CD4-positive, alpha-beta T cell (primary cell): ENCODE measurements around the gene RAPGEF3. TPM values are rescaled to one million over a fixed set of nuclear protein-coding genes. Genes with fewer than 3 reads are reported as not detected.

Source experiments
- ATAC-seq: fragments of 200-7000 bp; cut with Tn5 transposase; one replicate; pipeline ENCODE4 v1.10.0; 2022; ENCODE audit warnings: mild to moderate bottlenecking; ENCODE audit not compliant: poor library complexity
- CTCF ChIA-PET: fragments of 350-600 bp; sonication (Branson Sonifier 250); formaldehyde crosslinking; loops from one replicate; lab custom pipeline; 2021; ENCODE audit warnings: antibody characterized with exemption, inconsistent platforms; lab: Charles Lee
- POLR2A ChIA-PET: fragments of 350-600 bp; sonication (Branson Sonifier 250); formaldehyde crosslinking; loops from one replicate; lab custom pipeline; 2021; ENCODE audit warnings: antibody characterized with exemption, inconsistent platforms; lab: Charles Lee
- DNase-seq, 14 experiments: peaks; one replicate each; pipeline ENCODE4 v3.0.0-alpha.2; 2013 to 2020; ENCODE audit warnings: mixed read lengths in 2 of 14
- H3K27ac ChIP-seq, 2 donors: one replicate each; pipeline versions ENCODE4 v1.5.1 to v1.7.0; 2013; ENCODE audit warnings: low read length in 2 of 2, low read depth in 1 of 2, mild to moderate bottlenecking in 1 of 2
- H3K27me3 ChIP-seq, 2 experiments: 1 replicate in 1 of 2; 2 replicates in 1 of 2; pipeline versions ENCODE4 v1.6.1 to v1.7.0; 2013; ENCODE audit warnings: low read length in 2 of 2, control low read depth in 1 of 2, mild to moderate bottlenecking in 1 of 2, moderate library complexity in 1 of 2; ENCODE audit not compliant: insufficient read depth in 2 of 2, control insufficient read depth in 1 of 2
- H3K36me3 ChIP-seq: one replicate; pipeline ENCODE4 v1.6.1; 2013; ENCODE audit warnings: low read length, control low read depth; ENCODE audit not compliant: insufficient read depth
- H3K4me1 ChIP-seq: one replicate; pipeline ENCODE4 v1.6.1; 2013; ENCODE audit warnings: low read length, control low read depth; ENCODE audit not compliant: insufficient read depth
- H3K4me3 ChIP-seq: one replicate; pipeline ENCODE4 v1.5.1; 2013; ENCODE audit warnings: mild to moderate bottlenecking, low read length, moderate library complexity
- H3K9me3 ChIP-seq, 2 experiments: 1 replicate in 1 of 2; 2 replicates in 1 of 2; pipeline versions ENCODE4 v1.6.1 to v1.7.0; 2013; ENCODE audit warnings: low read length in 2 of 2, mild to moderate bottlenecking in 2 of 2, control low read depth in 1 of 2, moderate library complexity in 1 of 2; ENCODE audit not compliant: control insufficient read depth in 1 of 2, insufficient read depth in 1 of 2
- H3K27ac Mint-ChIP-seq: one replicate; pipeline ENCODE4 v1.8.0; 2020; ENCODE audit warnings: mixed read lengths
- H3K27me3 Mint-ChIP-seq: one replicate; pipeline ENCODE4 v1.8.0; 2021; ENCODE audit warnings: mixed read lengths
- H3K36me3 Mint-ChIP-seq: one replicate; pipeline ENCODE4 v1.8.0; 2021; ENCODE audit warnings: low read depth, mixed read lengths
- H3K4me1 Mint-ChIP-seq: one replicate; pipeline ENCODE4 v1.8.0; 2021; ENCODE audit warnings: low read depth, mixed read lengths
- H3K4me3 Mint-ChIP-seq: one replicate; pipeline ENCODE4 v1.8.0; 2020; ENCODE audit warnings: mild to moderate bottlenecking, mixed read lengths
- H3K9me3 Mint-ChIP-seq: one replicate; pipeline ENCODE4 v1.8.0; 2020; ENCODE audit warnings: mixed read lengths
- CTCF ChIP-seq: fragments of 200-600 bp; IDR thresholded peaks from one replicate; pipeline ENCODE4 v1.8.0; 2022; ENCODE audit warnings: antibody characterized with exemption, mild to moderate bottlenecking
- intact Hi-C, 2 experiments: fragments of 100-400 bp; cut with DNase I in 1 of 2; cut with micrococcal nuclease in 1 of 2; formaldehyde crosslinking; loops; one replicate each; pipeline versions ENCODE4 v1.15.1 to v1.9.0; 2023 to 2025; cut with DNase I, micrococcal nuclease
- total RNA-seq, 174 experiments: library from RNA in 2 of 174; stranded (reverse) in 2 of 174; gene quantifications; one replicate each; pipeline ENCODE4 v1.2.3 and lab custom pipeline; 2021 to 2026

Gene RAPGEF3
- total RNA-seq, 2 experiments from 2014 or later: 0.17 to 0.33 TPM

- H3K36me3 Mint-ChIP-seq: peaks cover 18% of the 10 kb centered on the region
- POLR2A ChIA-PET: interaction anchor here (1.0 to 4.0 kb wide), 8 partner anchors 28 to 64 kb away, joined by 3 to 13 read pairs (median 5); partner anchors contain the start of gene HDAC7
- no peaks in the 10 kb centered on the region for H3K9me3 ChIP-seq
- intact Hi-C loops: loop anchor here (1.0 to 5.0 kb wide), 7 partner anchors 37 to 168 kb away; no protein-coding TSS in a partner anchor
- no peaks in the 10 kb centered on the region for H3K9me3 Mint-ChIP-seq
- H3K4me3 ChIP-seq: no peak overlapping the region
- peaks cover 20% of the 10 kb centered on the region for H3K4me1 Mint-ChIP-seq
- ATAC-seq (peak; percentile 99), DNase-seq (peak; percentile 85 to 98 (median 92))
- peak; percentile 86 for TF ChIP-seq CTCF
- H3K36me3 ChIP-seq: peaks cover 17% of the 10 kb centered on the region
- H3K27me3 ChIP-seq: no peaks in the 10 kb centered on the region
- H3K4me3 Mint-ChIP-seq: peak overlapping the region; percentile 26
- CTCF ChIA-PET: interaction anchor here (0.6 to 4.7 kb wide), 24 partner anchors 11 to 128 kb away, joined by 3 to 31 read pairs (median 4); no protein-coding TSS in a partner anchor
- no peaks in the 10 kb centered on the region for H3K27me3 Mint-ChIP-seq
- no peak overlapping the region for H3K27ac ChIP-seq
- H3K4me1 ChIP-seq: peaks cover 27% of the 10 kb centered on the region
- H3K27ac Mint-ChIP-seq: peak overlapping the region; percentile 61
These were observed 20.7 kb upstream of the RAPGEF3 start for GRCh38 chr12:47779301-47779942.

DNA sequence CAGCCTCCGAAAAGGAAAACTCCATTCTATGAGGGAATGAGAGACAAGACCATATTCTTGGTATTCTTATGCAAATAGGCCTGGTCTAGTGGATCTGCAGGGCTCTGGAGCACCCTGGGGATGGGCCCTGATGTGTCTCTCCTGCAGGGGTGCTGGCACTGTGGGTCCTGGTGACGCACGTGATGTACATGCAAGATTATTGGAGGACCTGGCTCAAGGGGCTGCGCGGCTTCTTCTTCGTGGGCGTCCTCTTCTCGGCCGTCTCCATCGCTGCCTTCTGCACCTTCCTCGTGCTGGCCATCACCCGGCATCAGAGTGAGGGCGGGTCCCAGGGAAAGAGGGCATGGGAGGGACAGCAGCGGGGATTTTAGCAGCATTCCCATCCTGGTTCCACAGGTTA, 20.2 kb upstream of the RAPGEF3 start:
- POLR2A ChIA-PET: interaction anchor here (1.0 to 4.0 kb wide), 8 partner anchors 9 to 64 kb away, joined by 3 to 13 read pairs (median 5); partner anchors contain the start of gene HDAC7
- Mint-ChIP-seq H3K27me3 (no peaks in the 10 kb centered on the region), H3K4me1 (peaks cover 26% of the 10 kb centered on the region), H3K9me3 (no peaks in the 10 kb centered on the region), H3K4me3 (no peak overlapping the region), H3K27ac (peak overlapping the region; percentile 61), H3K36me3 (peaks cover 12% of the 10 kb centered on the region)
- Histone ChIP-seq H3K4me1 (peaks cover 31% of the 10 kb centered on the region), H3K27ac (no peak overlapping the region), H3K4me3 (no peak overlapping the region), H3K27me3 (no peaks in the 10 kb centered on the region), H3K36me3 (peaks cover 11% of the 10 kb centered on the region), H3K9me3 (no peaks in the 10 kb centered on the region)
- DNase-seq (no peak), ATAC-seq (no peak)
- CTCF ChIA-PET: interaction anchor here (0.6 to 4.7 kb wide), 21 partner anchors 11 to 66 kb away, joined by 3 to 31 read pairs (median 5); no protein-coding TSS in a partner anchor
- no peak for TF ChIP-seq CTCF
- intact Hi-C loops: loop anchor here (1.0 to 5.0 kb wide), 7 partner anchors 37 to 168 kb away; no protein-coding TSS in a partner anchor

DNA sequence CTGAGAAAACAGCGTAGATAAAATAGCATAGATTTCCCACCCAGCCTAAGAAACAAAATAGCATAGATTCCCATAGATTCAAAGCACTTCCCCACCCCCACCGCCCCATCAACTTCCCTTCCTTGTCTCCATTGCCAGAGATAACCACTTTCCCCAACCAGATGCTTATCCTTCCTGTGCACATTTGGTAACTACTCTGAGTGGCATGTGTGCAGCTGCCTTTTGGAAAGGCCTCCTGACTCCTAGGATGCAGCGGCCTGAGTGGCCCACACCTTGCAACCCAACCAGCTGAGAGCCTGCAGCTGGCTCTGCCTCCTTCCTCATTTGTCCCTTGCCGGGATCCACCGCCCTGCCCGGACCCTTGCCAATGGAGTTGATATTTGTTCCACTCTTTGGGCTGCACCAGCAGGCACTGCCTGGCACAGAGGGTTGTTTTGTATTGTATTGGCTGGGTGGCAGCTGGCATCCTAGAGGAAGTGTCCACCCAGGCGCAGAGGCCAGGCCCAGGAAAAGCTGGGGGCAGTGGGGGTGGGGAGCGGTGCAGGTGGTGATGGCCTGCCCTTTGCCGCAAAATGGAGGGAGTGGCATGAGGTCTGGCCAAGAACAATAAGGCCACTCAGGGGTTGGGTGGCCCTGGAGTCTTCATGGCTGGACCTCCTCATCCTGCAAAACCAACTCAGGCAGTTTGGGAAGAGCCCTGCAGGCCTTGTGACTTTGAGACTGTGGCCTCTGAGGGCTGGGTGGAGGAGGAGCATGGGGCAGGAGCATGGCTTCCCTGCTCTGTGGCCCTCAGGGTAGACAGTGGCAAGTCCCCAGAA, 19.3 kb upstream of the RAPGEF3 start:
- TF ChIP-seq CTCF: no peak
- DNase-seq: no peak
- Histone ChIP-seq H3K4me3 (no peak overlapping the region), H3K27ac (no peak overlapping the region), H3K9me3 (no peaks in the 10 kb centered on the region), H3K4me1 (peaks cover 35% of the 10 kb centered on the region), H3K36me3 (peaks cover 7% of the 10 kb centered on the region), H3K27me3 (no peaks in the 10 kb centered on the region)
- peak overlapping the region; percentile 38 for H3K4me3 Mint-ChIP-seq
- no peaks in the 10 kb centered on the region for H3K9me3 Mint-ChIP-seq
- no peak overlapping the region for H3K27ac Mint-ChIP-seq
- peaks cover 29% of the 10 kb centered on the region for H3K4me1 Mint-ChIP-seq
- POLR2A ChIA-PET: interaction anchor here (0.5 to 4.0 kb wide), 7 partner anchors 10 to 1075 kb away, joined by 3 to 13 read pairs (median 4); partner anchors contain the start of gene HDAC7
- H3K36me3 Mint-ChIP-seq: peaks cover 5% of the 10 kb centered on the region
- no peaks in the 10 kb centered on the region for H3K27me3 Mint-ChIP-seq
- CTCF ChIA-PET: interaction anchor here (0.6 to 4.7 kb wide), 10 partner anchors 10 to 65 kb away, joined by 3 to 31 read pairs (median 6); no protein-coding TSS in a partner anchor
- no peak for ATAC-seq
- intact Hi-C loops: loop anchor here (2.0 to 5.0 kb wide), 3 partner anchors 63 to 169 kb away; no protein-coding TSS in a partner anchor
